Testis (tissue), 3 donors: ENCODE data around the gene DLEC1. TPM values are rescaled to one million over a fixed set of nuclear protein-coding genes. Genes with fewer than 3 reads are reported as not detected.

Experiments
- DNase-seq: peaks from one replicate; pipeline ENCODE4 v3.0.0-alpha.2; 2019
- H3K27ac ChIP-seq, 2 donors: fragments of 200-600 bp; sonication (generic); one replicate each; pipeline ENCODE4 v1.5.1; 2019
- H3K27me3 ChIP-seq: fragments of 200-600 bp; sonication (generic); one replicate; pipeline ENCODE4 v1.5.1; 2019
- H3K36me3 ChIP-seq: fragments of 200-600 bp; sonication (generic); one replicate; pipeline ENCODE4 v1.5.1; 2017; ENCODE audit warnings: low read depth; ENCODE audit errors: missing control alignments
- H3K4me1 ChIP-seq: fragments of 200-600 bp; sonication (generic); one replicate; pipeline ENCODE4 v1.5.1; 2019
- H3K4me3 ChIP-seq, 2 donors: fragments of 200-600 bp; sonication (generic); one replicate each; pipeline ENCODE4 v1.5.1; 2017 to 2019
- H3K9me3 ChIP-seq: fragments of 200-600 bp; sonication (generic); one replicate; pipeline ENCODE4 v1.5.1; 2017
- CTCF ChIP-seq, 3 experiments: fragments of 450-650 bp in 2 of 3; fragments of 200-600 bp in 1 of 3; sonication (generic) in 1 of 3; IDR thresholded peaks; one replicate each; pipeline ENCODE4 v1.5.1; 2016 to 2019; ENCODE audit warnings: antibody characterized with exemption in 3 of 3, mild to moderate bottlenecking in 2 of 3, moderate library complexity in 1 of 3
- POLR2A ChIP-seq: fragments of 450-650 bp; IDR thresholded peaks from one replicate; pipeline ENCODE4 v1.6.1; 2017; ENCODE audit warnings: antibody characterized with exemption, mild to moderate bottlenecking, moderate library complexity
- WGBS, 2 donors: methylation state at CpG; one replicate each; pipeline ENCODE4 v1.1.5; 2018; 5-methylcytosine and 5-hydroxymethylcytosine counted together
- intact Hi-C: fragments of 100-400 bp; cut with DNase I; formaldehyde crosslinking; loops from one replicate; pipeline ENCODE4 v1.15.1; 2023; ENCODE audit warnings: low total_unique reads
- polyA plus RNA-seq: library from polyadenylated mRNA; stranded (reverse); fragments of 350-450 nt; fragmentation: Illumina TruSeq; extraction: RNeasy Lipid Tissue Mini Kit (QIAGEN cat#74804); gene quantifications from one replicate; pipeline ENCODE4 v1.2.3, GENCODE V29; 2014; ENCODE audit warnings: low read depth, low replicate concordance; ENCODE audit not compliant: insufficient read depth
- total RNA-seq, 2 donors: library from RNA; depleted of rRNA; stranded (reverse); fragments of >200 nt; gene quantifications; one replicate each; pipeline ENCODE4 v1.2.3, GENCODE V29; 2016

Gene DLEC1
- total and polyA plus RNA-seq, 3 donors from 2014 or later, result 32.3 to 40.8 (median 36.9) TPM

GRCh38 chr3:38015984-38016383, 23.0 kb upstream of the DLEC1 start:
- Histone ChIP-seq H3K36me3 (no peaks in the 10 kb centered on the region), H3K4me1 (peaks cover 15% of the 10 kb centered on the region), H3K27me3 (no peaks in the 10 kb centered on the region), H3K9me3 (no peaks in the 10 kb centered on the region), H3K27ac (no peak overlapping the region), H3K4me3 (no peak overlapping the region)
- intact Hi-C loops, result no loop called here
- no peak for TF ChIP-seq POLR2A
- TF ChIP-seq CTCF (IDR thresholded peaks at IDR 0.05), result no peak
- 88 to 95% methylated on average over 3 of the region's 3 CpGs for WGBS, 2 donors
- no peak for DNase-seq

GRCh38 chr3:38016410-38016809, 22.6 kb upstream of the DLEC1 start:
- 95 to 98% methylated on average over 12 to 13 of the region's 13 CpGs for WGBS, 2 donors
- Histone ChIP-seq H3K36me3 (no peaks in the 10 kb centered on the region), H3K4me3 (no peak overlapping the region), H3K4me1 (peaks cover 15% of the 10 kb centered on the region), H3K9me3 (no peaks in the 10 kb centered on the region), H3K27me3 (no peaks in the 10 kb centered on the region), H3K27ac (no peak overlapping the region)
- no peak for TF ChIP-seq POLR2A
- no peak for TF ChIP-seq CTCF (IDR thresholded peaks at IDR 0.05)
- intact Hi-C loops, result no loop called here
- DNase-seq, result no peak

- no peak overlapping the region for H3K4me3 ChIP-seq
- no peaks in the 10 kb centered on the region for H3K9me3 ChIP-seq
- 65 to 94% methylated on average over 5 to 6 of the region's 6 CpGs for WGBS, 2 donors
- intact Hi-C loops, result no loop called here
- no peak overlapping the region for H3K27ac ChIP-seq
- no peaks in the 10 kb centered on the region for H3K36me3 ChIP-seq
- H3K4me1 ChIP-seq, result peaks cover 15% of the 10 kb centered on the region
- DNase-seq, result no peak
- no peak for TF ChIP-seq POLR2A
- TF ChIP-seq CTCF (IDR thresholded peaks at IDR 0.05), result no peak
- H3K27me3 ChIP-seq, result no peaks in the 10 kb centered on the region
These were observed 22.1 kb upstream of the DLEC1 start for GRCh38 chr3:38016847-38017444.

GRCh38 chr3:38017445-38018295, 21.3 kb upstream of the DLEC1 start:
- intact Hi-C loops, result no loop called here
- Histone ChIP-seq H3K4me1 (peaks cover 15% of the 10 kb centered on the region), H3K4me3 (no peak overlapping the region), H3K27ac (no peak overlapping the region), H3K36me3 (no peaks in the 10 kb centered on the region), H3K27me3 (no peaks in the 10 kb centered on the region), H3K9me3 (no peaks in the 10 kb centered on the region)
- TF ChIP-seq POLR2A (no peak), CTCF (IDR thresholded peaks at IDR 0.05) (no peak)
- 66 to 86% methylated on average over 1 to 9 of the region's 9 CpGs for WGBS, 2 donors
- DNase-seq, result peak; percentile 54
